CD4-positive, alpha-beta memory T cell (primary cell): ENCODE results near the gene SAP30L. TPM values are rescaled to one million over a fixed set of nuclear protein-coding genes. Genes with fewer than 3 reads are reported as not detected.

Experiments
- CTCF ChIA-PET: fragments of 350-600 bp; sonication (Branson Sonifier 250); formaldehyde crosslinking; loops from one replicate; lab custom pipeline; 2021; ENCODE audit warnings: inconsistent platforms; ENCODE audit not compliant: partially characterized antibody; lab: Charles Lee
- POLR2A ChIA-PET: fragments of 350-600 bp; sonication (Branson Sonifier 250); formaldehyde crosslinking; loops from one replicate; lab custom pipeline; 2021; ENCODE audit not compliant: partially characterized antibody; lab: Charles Lee
- DNase-seq, 5 donors: peaks; one replicate each; pipeline versions ENCODE4 v3.0.0 to v3.0.0-alpha.2; 2020 to 2022; ENCODE audit warnings: mixed read lengths in 1 of 5
- H3K27ac ChIP-seq: one replicate; pipeline ENCODE4 v1.7.0; 2013; ENCODE audit warnings: low read depth, low read length
- H3K27me3 ChIP-seq: 2 replicates; pipeline ENCODE4 v1.7.0; 2013; ENCODE audit warnings: mild to moderate bottlenecking, low read length, moderate library complexity; ENCODE audit not compliant: insufficient read depth
- H3K36me3 ChIP-seq: 2 replicates; pipeline ENCODE4 v1.7.0; 2013; ENCODE audit warnings: mild to moderate bottlenecking, low read length, moderate library complexity; ENCODE audit not compliant: insufficient read depth
- H3K4me1 ChIP-seq: 2 replicates; pipeline ENCODE4 v1.7.0; 2013; ENCODE audit warnings: mild to moderate bottlenecking, low read length, moderate library complexity; ENCODE audit not compliant: insufficient read depth
- H3K4me3 ChIP-seq, 2 donors: one replicate each; pipeline ENCODE4 v1.7.0; 2013; ENCODE audit warnings: low read length in 2 of 2, mild to moderate bottlenecking in 1 of 2
- H3K9me3 ChIP-seq, 2 donors: one replicate each; pipeline ENCODE4 v1.7.0; 2013; ENCODE audit warnings: low read length in 2 of 2, control low read depth in 1 of 2; ENCODE audit not compliant: control insufficient read depth in 1 of 2
- H3K27ac Mint-ChIP-seq, 7 donors: one replicate each; pipeline ENCODE4 v1.8.0; 2020 to 2021; ENCODE audit warnings: mixed read lengths in 7 of 7, mild to moderate bottlenecking in 6 of 7, inconsistent platforms in 3 of 7, moderate library complexity in 3 of 7
- H3K27me3 Mint-ChIP-seq, 2 donors: one replicate each; pipeline ENCODE4 v1.8.0; 2020 to 2021; ENCODE audit warnings: mixed read lengths in 2 of 2
- H3K36me3 Mint-ChIP-seq, 2 donors: one replicate each; pipeline ENCODE4 v1.8.0; 2020 to 2021; ENCODE audit warnings: mixed read lengths in 2 of 2, inconsistent platforms in 1 of 2, mild to moderate bottlenecking in 1 of 2
- H3K4me1 Mint-ChIP-seq, 4 donors: one replicate each; pipeline ENCODE4 v1.8.0; 2020 to 2021; ENCODE audit warnings: mixed read lengths in 4 of 4, mild to moderate bottlenecking in 1 of 4
- H3K4me3 Mint-ChIP-seq, 8 donors: one replicate each; pipeline ENCODE4 v1.8.0; 2020 to 2021; ENCODE audit warnings: mixed read lengths in 8 of 8, mild to moderate bottlenecking in 7 of 8, moderate library complexity in 6 of 8, inconsistent platforms in 3 of 8
- H3K9me3 Mint-ChIP-seq, 8 donors: one replicate each; pipeline ENCODE4 v1.8.0; 2020 to 2021; ENCODE audit warnings: mixed read lengths in 8 of 8, mild to moderate bottlenecking in 5 of 8, inconsistent platforms in 3 of 8, moderate library complexity in 1 of 8
- intact Hi-C: fragments of 100-400 bp; cut with micrococcal nuclease; formaldehyde crosslinking; loops from one replicate; pipeline ENCODE4 v1.15.1; 2023
- polyA plus RNA-seq, 2 donors: library from polyadenylated mRNA; unstranded; fragments of 300-500 nt; fragmentation: Illumina TruSeq; gene quantifications; one replicate each; pipeline ENCODE4 v1.2.3, GENCODE V29; 2021
- total RNA-seq, 2 experiments: library from RNA; stranded (reverse); gene quantifications; one replicate each; pipeline ENCODE4 v1.2.3, GENCODE V29; 2021

The SAP30L gene
- total and polyA plus RNA-seq, 4 experiments from 2014 or later = 19.4 to 47.5 (median 40.8) TPM

DNA sequence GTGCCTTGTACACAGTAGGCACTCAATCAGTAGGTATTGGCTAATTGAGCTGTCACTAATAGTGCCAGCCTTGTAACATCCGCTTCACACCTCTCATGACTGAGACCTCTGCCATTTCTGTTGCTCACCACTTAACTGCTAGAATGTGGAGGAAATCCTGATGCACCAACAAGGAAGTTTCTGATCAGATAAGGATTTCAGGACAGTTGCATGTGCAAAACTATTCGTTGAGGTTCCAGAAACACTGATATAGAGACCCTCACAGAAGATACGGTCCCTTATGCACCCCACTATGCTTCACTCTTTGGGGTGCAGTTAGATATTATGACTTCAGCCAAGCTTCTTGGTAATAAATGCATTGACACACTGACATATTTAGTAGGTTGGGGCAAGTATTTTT lies 10.7 kb downstream of the SAP30L start:
- Mint-ChIP-seq H3K27me3 (no peaks in the 10 kb centered on the region), H3K36me3 (peaks cover 67 to 74% of the 10 kb centered on the region in 2 donors), H3K4me1 (peaks cover 0 to 5% (median 0%) of the 10 kb centered on the region in 4 donors), H3K9me3 (no peaks in the 10 kb centered on the region), H3K4me3 (no peak overlapping the region), H3K27ac (no peak overlapping the region)
- Histone ChIP-seq H3K36me3 (peaks cover 63% of the 10 kb centered on the region), H3K27ac (no peak overlapping the region), H3K4me1 (no peaks in the 10 kb centered on the region), H3K4me3 (no peak overlapping the region), H3K27me3 (no peaks in the 10 kb centered on the region), H3K9me3 (no peaks in the 10 kb centered on the region)
- ChIA-PET CTCF (interaction anchor here (1.5 to 2.3 kb wide), 2 partner anchors 10 to 16 kb away, joined by 3 to 12 read pairs; no protein-coding TSS in a partner anchor), POLR2A (no interaction called here)
- intact Hi-C loops = no loop called here
- no peak for DNase-seq

DNA sequence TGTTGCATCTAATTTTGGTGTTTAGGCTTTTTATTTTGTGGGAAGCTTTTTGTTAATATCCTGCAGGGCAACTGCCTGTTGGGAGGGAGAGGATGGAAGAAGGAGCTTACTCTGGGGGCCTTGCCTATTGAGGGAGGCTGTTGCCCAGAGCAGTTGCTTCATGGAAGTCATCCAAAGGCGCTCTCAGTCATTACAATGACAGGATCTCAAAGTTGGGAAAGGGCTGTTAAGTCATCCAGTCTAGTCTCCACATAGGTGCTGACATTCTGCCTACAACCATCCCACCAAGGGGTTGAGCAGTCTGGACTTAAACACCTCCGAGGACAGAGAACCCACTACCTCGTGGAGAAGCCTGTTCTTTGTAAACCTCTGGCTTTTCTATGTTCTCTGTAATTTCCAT lies 13.2 kb downstream of the SAP30L start:
- H3K9me3 ChIP-seq = no peaks in the 10 kb centered on the region
- intact Hi-C loops = no loop called here
- H3K27me3 ChIP-seq = no peaks in the 10 kb centered on the region
- no peak overlapping the region for H3K27ac ChIP-seq
- no peak for DNase-seq
- H3K4me3 ChIP-seq = no peak overlapping the region
- Mint-ChIP-seq H3K9me3 (no peaks in the 10 kb centered on the region), H3K27me3 (no peaks in the 10 kb centered on the region), H3K36me3 (peaks cover 49 to 58% of the 10 kb centered on the region in 2 donors), H3K4me3 (no peak overlapping the region), H3K27ac (no peak overlapping the region), H3K4me1 (no peaks in the 10 kb centered on the region)
- ChIA-PET CTCF (interaction anchor here (0.9 to 4.2 kb wide), 2 partner anchors 11 to 387 kb away, joined by 3 to 17 read pairs; no protein-coding TSS in a partner anchor), POLR2A (interaction anchor here (1.1 kb wide), 1 partner anchor 9 kb away, joined by 3 read pairs; no protein-coding TSS in a partner anchor)
- H3K36me3 ChIP-seq = peaks cover 49% of the 10 kb centered on the region
- no peaks in the 10 kb centered on the region for H3K4me1 ChIP-seq

DNA sequence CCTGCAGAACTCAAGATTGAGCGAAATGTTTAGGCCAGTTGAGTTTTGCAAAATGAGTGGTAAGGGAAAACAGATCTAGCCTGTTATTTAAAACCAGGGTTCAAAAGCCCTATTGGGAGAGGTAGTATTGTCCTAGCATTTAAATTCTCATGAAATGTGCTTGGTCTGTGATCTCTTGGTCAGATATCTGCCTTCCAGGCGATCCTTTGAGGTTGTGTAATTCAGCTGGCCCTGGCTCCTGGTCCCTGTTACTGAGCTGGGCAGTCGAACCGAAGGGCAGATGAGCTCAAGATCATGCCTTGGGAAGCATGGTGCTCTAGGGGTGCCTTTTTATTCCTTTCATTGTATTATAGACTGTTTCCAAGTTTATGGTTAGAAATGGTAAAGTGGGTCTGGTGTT lies 14.4 kb downstream of the SAP30L start:
- CTCF ChIA-PET = interaction anchor here (0.8 to 4.2 kb wide), 2 partner anchors 9 to 388 kb away, joined by 3 to 17 read pairs; no protein-coding TSS in a partner anchor
- Histone ChIP-seq H3K36me3 (peaks cover 41% of the 10 kb centered on the region), H3K27ac (no peak overlapping the region), H3K4me1 (no peaks in the 10 kb centered on the region), H3K9me3 (no peaks in the 10 kb centered on the region), H3K4me3 (no peak overlapping the region), H3K27me3 (no peaks in the 10 kb centered on the region)
- Mint-ChIP-seq H3K27me3 (no peaks in the 10 kb centered on the region), H3K4me3 (no peak overlapping the region), H3K27ac (no peak overlapping the region), H3K36me3 (peaks cover 42 to 48% of the 10 kb centered on the region in 2 donors), H3K4me1 (no peaks in the 10 kb centered on the region), H3K9me3 (no peaks in the 10 kb centered on the region)
- intact Hi-C loops = loop anchor here (10.0 kb wide), 1 partner anchor 685 kb away; no protein-coding TSS in a partner anchor
- POLR2A ChIA-PET = no interaction called here
- no peak for DNase-seq

DNA sequence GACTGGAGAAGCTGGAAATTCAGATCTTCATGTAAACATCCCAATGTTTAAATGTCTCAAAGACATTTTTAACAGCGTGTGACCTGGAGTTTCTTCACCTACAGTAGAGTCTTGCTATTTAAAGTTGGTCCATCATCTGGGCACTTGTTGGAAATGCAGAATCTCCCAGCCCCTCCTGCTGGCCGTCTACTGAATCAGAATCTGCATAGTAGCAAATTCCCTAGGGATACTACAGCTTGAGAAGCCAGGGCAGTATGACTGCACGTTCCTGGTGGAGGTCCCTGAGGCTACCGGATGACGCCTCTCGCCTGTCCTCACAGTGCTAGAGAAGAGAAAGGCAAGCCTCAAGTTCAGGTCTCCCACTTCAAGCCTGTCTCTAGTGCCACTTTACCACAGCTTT lies 15.7 kb downstream of the SAP30L start:
- Histone ChIP-seq H3K36me3 (peaks cover 27% of the 10 kb centered on the region), H3K4me1 (no peaks in the 10 kb centered on the region), H3K27ac (no peak overlapping the region), H3K4me3 (no peak overlapping the region), H3K27me3 (no peaks in the 10 kb centered on the region), H3K9me3 (no peaks in the 10 kb centered on the region)
- Mint-ChIP-seq H3K36me3 (peaks cover 33 to 37% of the 10 kb centered on the region in 2 donors), H3K9me3 (no peaks in the 10 kb centered on the region), H3K4me1 (no peaks in the 10 kb centered on the region), H3K4me3 (no peak overlapping the region), H3K27me3 (no peaks in the 10 kb centered on the region), H3K27ac (peak overlapping the region in 1 of 7 donors; percentile 53)
- ChIA-PET CTCF (interaction anchor here (0.8 to 4.2 kb wide), 3 partner anchors 8 to 389 kb away, joined by 3 to 17 read pairs (median 4); no protein-coding TSS in a partner anchor), POLR2A (no interaction called here)
- intact Hi-C loops = loop anchor here (10.0 kb wide), 1 partner anchor 683 kb away; no protein-coding TSS in a partner anchor
- DNase-seq = no peak

DNA sequence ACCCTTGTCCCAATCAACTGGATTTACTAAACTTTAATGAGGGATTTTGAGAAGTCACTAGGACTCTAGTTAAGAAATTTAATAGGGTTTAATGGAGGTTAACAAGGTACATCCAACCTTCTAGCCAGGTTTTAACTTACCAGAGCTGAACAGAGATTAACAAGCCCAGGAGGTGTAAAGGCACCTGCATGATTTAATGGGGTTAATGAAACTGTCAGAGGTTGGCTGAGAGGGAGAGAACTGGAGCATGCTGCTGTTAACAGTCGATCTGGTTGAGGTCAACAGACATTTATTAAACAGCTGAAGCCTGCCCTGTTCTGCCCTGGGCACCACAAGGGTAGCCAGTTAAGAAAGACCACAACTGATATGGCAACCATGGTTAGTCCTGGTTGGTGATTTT lies 18.6 kb downstream of the SAP30L start:
- Mint-ChIP-seq H3K36me3 (peaks cover 13 to 17% of the 10 kb centered on the region in 2 donors), H3K4me3 (no peak overlapping the region), H3K27me3 (peaks cover 7 to 11% of the 10 kb centered on the region in 2 donors), H3K9me3 (no peaks in the 10 kb centered on the region), H3K4me1 (no peaks in the 10 kb centered on the region), H3K27ac (no peak overlapping the region)
- ChIA-PET CTCF (interaction anchor here (1.9 kb wide), 1 partner anchor 59 kb away, joined by 6 read pairs; no protein-coding TSS in a partner anchor), POLR2A (no interaction called here)
- H3K4me1 ChIP-seq = no peaks in the 10 kb centered on the region
- intact Hi-C loops = loop anchor here (10.0 kb wide), 1 partner anchor 680 kb away; no protein-coding TSS in a partner anchor
- no peaks in the 10 kb centered on the region for H3K9me3 ChIP-seq
- no peak overlapping the region for H3K4me3 ChIP-seq
- DNase-seq = no peak
- no peaks in the 10 kb centered on the region for H3K27me3 ChIP-seq
- no peak overlapping the region for H3K27ac ChIP-seq
- H3K36me3 ChIP-seq = peaks cover 4% of the 10 kb centered on the region

DNA sequence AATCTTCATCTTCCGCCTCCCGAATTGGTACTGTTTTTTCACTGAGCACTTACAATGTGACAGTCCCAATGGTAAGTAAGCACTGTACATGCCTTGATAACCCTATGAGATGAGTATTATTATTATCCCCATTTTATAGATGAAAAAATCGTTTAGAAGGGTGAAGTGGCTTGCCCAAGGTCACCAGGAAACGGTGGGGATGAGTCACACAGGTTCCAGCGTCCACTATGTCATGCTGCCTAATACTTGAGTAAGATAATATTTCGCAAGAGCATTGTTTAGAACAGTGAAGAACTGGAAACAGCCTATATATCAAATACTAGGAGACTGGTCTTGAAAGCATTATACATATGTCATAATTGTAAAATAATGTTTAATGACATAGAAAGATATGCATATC lies 19.4 kb downstream of the SAP30L start:
- Histone ChIP-seq H3K27ac (no peak overlapping the region), H3K27me3 (no peaks in the 10 kb centered on the region), H3K4me3 (no peak overlapping the region), H3K9me3 (no peaks in the 10 kb centered on the region), H3K36me3 (peaks cover 4% of the 10 kb centered on the region), H3K4me1 (no peaks in the 10 kb centered on the region)
- H3K27ac Mint-ChIP-seq = no peak overlapping the region
- CTCF ChIA-PET = no interaction called here
- no peaks in the 10 kb centered on the region for H3K4me1 Mint-ChIP-seq
- peaks cover 9 to 14% of the 10 kb centered on the region in 2 donors for H3K27me3 Mint-ChIP-seq
- no peak overlapping the region for H3K4me3 Mint-ChIP-seq
- H3K36me3 Mint-ChIP-seq = peaks cover 13 to 16% of the 10 kb centered on the region in 2 donors
- no peak for DNase-seq
- POLR2A ChIA-PET = no interaction called here
- intact Hi-C loops = loop anchor here (5.0 to 10.0 kb wide), 3 partner anchors 147 to 680 kb away; no protein-coding TSS in a partner anchor
- no peaks in the 10 kb centered on the region for H3K9me3 Mint-ChIP-seq

DNA sequence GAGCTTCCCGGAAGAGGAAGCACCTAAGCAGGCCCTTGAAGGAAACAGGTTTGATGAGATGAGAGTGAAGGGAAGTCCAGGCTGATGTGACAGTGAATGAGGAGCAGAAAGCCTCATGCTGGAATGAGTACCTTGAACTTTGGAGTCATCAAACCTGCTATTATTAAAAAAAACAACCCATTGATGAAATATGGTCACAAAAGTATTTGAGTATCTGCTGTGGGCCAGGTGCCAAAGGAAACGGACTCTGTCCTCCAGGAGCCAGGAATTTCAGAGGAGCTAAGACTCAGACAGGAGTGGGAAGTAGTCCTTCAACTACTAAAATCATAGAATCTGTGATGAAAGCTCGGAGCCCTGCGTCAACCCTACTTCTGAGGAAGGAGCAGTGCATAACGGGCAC lies 20.4 kb downstream of the SAP30L start:
- Mint-ChIP-seq H3K36me3 (peaks cover 6 to 7% of the 10 kb centered on the region in 2 donors), H3K27ac (no peak overlapping the region), H3K4me3 (no peak overlapping the region), H3K9me3 (no peaks in the 10 kb centered on the region), H3K4me1 (peaks cover 0 to 6% (median 5%) of the 10 kb centered on the region in 4 donors), H3K27me3 (peaks cover 15 to 24% of the 10 kb centered on the region in 2 donors)
- Histone ChIP-seq H3K4me1 (peaks cover 6% of the 10 kb centered on the region), H3K27ac (no peak overlapping the region), H3K36me3 (peaks cover 2% of the 10 kb centered on the region), H3K27me3 (peaks cover 4% of the 10 kb centered on the region), H3K4me3 (no peak overlapping the region), H3K9me3 (no peaks in the 10 kb centered on the region)
- ChIA-PET POLR2A (interaction anchor here (1.2 kb wide), 1 partner anchor 17 kb away, joined by 4 read pairs; no protein-coding TSS in a partner anchor), CTCF (interaction anchor here (0.9 to 2.1 kb wide), 14 partner anchors 9 to 174 kb away, joined by 3 to 12 read pairs (median 4); no protein-coding TSS in a partner anchor)
- no peak for DNase-seq
- intact Hi-C loops = loop anchor here (5.0 to 10.0 kb wide), 3 partner anchors 146 to 679 kb away; no protein-coding TSS in a partner anchor
